ENCODE results near the gene CNTNAP5. TPM values are rescaled to one million over a fixed set of nuclear protein-coding genes. Genes with fewer than 3 reads are reported as not detected.

CNTNAP5 gene
- total RNA-seq, 1 experiment from 2014 or later: not detected

GRCh38 chr2:124315221-124315880 is 290.3 kb downstream of the CNTNAP5 start:
- ChIA-PET CTCF (no interaction called here), POLR2A (no interaction called here)
- no peak for DNase-seq (ENCODE audit: low read depth, low spot score)
- Histone ChIP-seq H3K36me3 (ENCODE audit: control insufficient read depth, insufficient read depth, low read length) (no peaks in the 10 kb centered on the region), H3K27ac (ENCODE audit: low read length) (no peak overlapping the region), H3K27me3 (ENCODE audit: control insufficient read depth, insufficient read depth, low read length) (no peaks in the 10 kb centered on the region), H3K4me1 (ENCODE audit: control insufficient read depth, insufficient read depth, low read length) (no peaks in the 10 kb centered on the region), H3K9me3 (ENCODE audit: control insufficient read depth, insufficient read depth, low read depth, low read length) (no peaks in the 10 kb centered on the region), H3K4me3 (ENCODE audit: low read depth in 2 of 2, low read length in 2 of 2) (no peak overlapping the region)
- TF ChIP-seq TCF7L2 (IDR thresholded peaks at IDR 0.05; ENCODE audit: low read depth, low read length) (no peak), CTCF (IDR thresholded peaks at IDR 0.05) (no peak), REST (IDR thresholded peaks at IDR 0.05; ENCODE audit: insufficient read depth in 1 of 2, low read depth in 2 of 2, low read length in 1 of 2) (no peak), POLR2AphosphoS5 (IDR thresholded peaks at IDR 0.05; ENCODE audit: low read depth, low read length) (no peak), SIN3A (IDR thresholded peaks at IDR 0.05; ENCODE audit: borderline replicate concordance, insufficient read depth, low read depth, low read length) (no peak)
- in situ Hi-C loops (cut with HindIII; ENCODE audit: low pct_unique_long_range_greater_than_20kb, low sequenced_read_pairs): no loop called here
- intact Hi-C loops (cut with micrococcal nuclease; ENCODE audit: unreplicated experiment): no loop called here
- no TSS peak for BruUV-seq (replicated peaks)
- ATAC-seq: no peak

- DNase-seq (ENCODE audit: low read depth, low spot score) (no peak), ATAC-seq (no peak)
- H3K27ac ChIP-seq (ENCODE audit: low read length): no peak overlapping the region
- POLR2A ChIA-PET: no interaction called here
- H3K36me3 ChIP-seq (ENCODE audit: control insufficient read depth, insufficient read depth, low read length): no peaks in the 10 kb centered on the region
- no TSS peak for BruUV-seq (replicated peaks)
- intact Hi-C loops (cut with micrococcal nuclease; ENCODE audit: unreplicated experiment) (no loop called here), in situ Hi-C loops (cut with HindIII; ENCODE audit: low pct_unique_long_range_greater_than_20kb, low sequenced_read_pairs) (no loop called here)
- no peaks in the 10 kb centered on the region for H3K9me3 ChIP-seq (ENCODE audit: control insufficient read depth, insufficient read depth, low read depth, low read length)
- no peak overlapping the region for H3K4me3 ChIP-seq (ENCODE audit: low read depth in 2 of 2, low read length in 2 of 2)
- no peaks in the 10 kb centered on the region for H3K27me3 ChIP-seq (ENCODE audit: control insufficient read depth, insufficient read depth, low read length)
- CTCF ChIA-PET: no interaction called here
- H3K4me1 ChIP-seq (ENCODE audit: control insufficient read depth, insufficient read depth, low read length): no peaks in the 10 kb centered on the region
- no peak for TF ChIP-seq CTCF (IDR thresholded peaks at IDR 0.05)
- TF ChIP-seq POLR2AphosphoS5 (IDR thresholded peaks at IDR 0.05; ENCODE audit: low read depth, low read length): no peak
- no peak for TF ChIP-seq SIN3A (IDR thresholded peaks at IDR 0.05; ENCODE audit: borderline replicate concordance, insufficient read depth, low read depth, low read length)
- no peak for TF ChIP-seq REST (IDR thresholded peaks at IDR 0.05; ENCODE audit: insufficient read depth in 1 of 2, low read depth in 2 of 2, low read length in 1 of 2)
Measured at GRCh38 chr2:124316133-124316532, 291.0 kb downstream of the CNTNAP5 start.
